ENCODE data around the gene SLC6A11. TPM values are rescaled to one million over a fixed set of nuclear protein-coding genes. Genes with fewer than 3 reads are reported as not detected.

The SLC6A11 gene
- polyA plus RNA-seq, 1 experiment, result not detected

DNA sequence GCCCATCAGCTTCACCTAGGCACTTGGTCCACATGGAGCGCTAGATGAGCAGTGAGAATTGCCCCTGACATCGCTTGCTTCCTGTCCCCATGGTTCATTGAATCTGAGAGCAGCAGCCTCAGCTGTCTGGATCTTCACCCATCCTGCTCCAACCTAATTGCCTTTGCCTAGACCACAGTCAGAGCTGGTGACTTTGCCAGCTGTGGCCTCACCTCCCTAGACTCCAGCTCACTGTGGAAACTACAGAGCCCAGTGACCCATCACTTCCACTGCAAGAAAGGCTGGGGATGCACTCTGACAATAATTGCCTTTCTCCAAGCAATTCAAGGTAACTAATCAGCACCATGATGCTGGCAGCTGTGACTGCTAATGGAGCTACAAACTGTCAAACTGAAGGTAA is 145.9 kb downstream of the SLC6A11 start:
- Histone ChIP-seq H3K27me3 (ENCODE audit: control insufficient read depth, insufficient read depth, low read length) (peaks cover 7% of the 10 kb centered on the region), H3K36me3 (ENCODE audit: control insufficient read depth, insufficient read depth, low read length) (no peaks in the 10 kb centered on the region), H3K4me3 (ENCODE audit: low read depth, low read length) (no peak overlapping the region)
- TF ChIP-seq, protein P1, sequence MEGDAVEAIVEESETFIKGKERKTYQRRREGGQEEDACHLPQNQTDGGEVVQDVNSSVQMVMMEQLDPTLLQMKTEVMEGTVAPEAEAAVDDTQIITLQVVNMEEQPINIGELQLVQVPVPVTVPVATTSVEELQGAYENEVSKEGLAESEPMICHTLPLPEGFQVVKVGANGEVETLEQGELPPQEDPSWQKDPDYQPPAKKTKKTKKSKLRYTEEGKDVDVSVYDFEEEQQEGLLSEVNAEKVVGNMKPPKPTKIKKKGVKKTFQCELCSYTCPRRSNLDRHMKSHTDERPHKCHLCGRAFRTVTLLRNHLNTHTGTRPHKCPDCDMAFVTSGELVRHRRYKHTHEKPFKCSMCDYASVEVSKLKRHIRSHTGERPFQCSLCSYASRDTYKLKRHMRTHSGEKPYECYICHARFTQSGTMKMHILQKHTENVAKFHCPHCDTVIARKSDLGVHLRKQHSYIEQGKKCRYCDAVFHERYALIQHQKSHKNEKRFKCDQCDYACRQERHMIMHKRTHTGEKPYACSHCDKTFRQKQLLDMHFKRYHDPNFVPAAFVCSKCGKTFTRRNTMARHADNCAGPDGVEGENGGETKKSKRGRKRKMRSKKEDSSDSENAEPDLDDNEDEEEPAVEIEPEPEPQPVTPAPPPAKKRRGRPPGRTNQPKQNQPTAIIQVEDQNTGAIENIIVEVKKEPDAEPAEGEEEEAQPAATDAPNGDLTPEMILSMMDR (IDR thresholded peaks at IDR 0.05; ENCODE audit: insufficient read depth, low read depth, low read length), result no peak
- POLR2A ChIA-PET, result no interaction called here
- CTCF ChIA-PET, result no interaction called here
- DNase-seq (ENCODE audit: low read depth), result no peak

DNA sequence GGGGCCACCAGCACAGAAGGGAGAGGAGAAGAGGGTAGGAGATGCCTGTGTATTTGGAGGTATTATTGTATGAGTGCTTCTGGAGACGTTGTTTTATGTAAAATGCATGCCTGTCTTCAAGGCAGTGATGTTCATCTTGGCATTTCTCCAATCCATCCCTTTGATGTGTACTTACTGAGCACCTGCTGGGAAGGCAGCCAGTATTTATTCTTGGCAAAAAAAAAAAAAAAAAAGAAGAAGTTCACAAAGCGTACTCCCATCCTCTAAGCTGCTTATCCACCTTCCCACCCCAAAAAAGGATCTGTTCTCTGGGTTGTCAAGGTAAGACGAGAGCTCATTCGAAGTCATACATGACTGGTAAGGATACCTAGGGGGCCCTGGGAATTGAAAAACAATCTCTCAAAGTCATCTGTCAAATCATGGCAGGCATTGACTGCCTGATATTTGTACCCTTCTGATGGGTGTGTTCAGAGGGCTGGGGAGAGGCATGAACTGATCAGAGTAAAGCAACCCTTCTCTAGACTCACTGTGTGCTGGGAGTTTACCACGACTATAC is 146.5 kb downstream of the SLC6A11 start:
- POLR2A ChIA-PET, result no interaction called here
- no peaks in the 10 kb centered on the region for H3K36me3 ChIP-seq (ENCODE audit: control insufficient read depth, insufficient read depth, low read length)
- no peak overlapping the region for H3K4me3 ChIP-seq (ENCODE audit: low read depth, low read length)
- TF ChIP-seq, protein P1 (IDR thresholded peaks at IDR 0.05; ENCODE audit: insufficient read depth, low read depth, low read length), result no peak
- peaks cover 2% of the 10 kb centered on the region for H3K27me3 ChIP-seq (ENCODE audit: control insufficient read depth, insufficient read depth, low read length)
- CTCF ChIA-PET, result interaction anchor here (1.0 kb wide), 1 partner anchor 98 kb away, joined by 6 read pairs; no protein-coding TSS in a partner anchor
- no peak for DNase-seq (ENCODE audit: low read depth)

DNA sequence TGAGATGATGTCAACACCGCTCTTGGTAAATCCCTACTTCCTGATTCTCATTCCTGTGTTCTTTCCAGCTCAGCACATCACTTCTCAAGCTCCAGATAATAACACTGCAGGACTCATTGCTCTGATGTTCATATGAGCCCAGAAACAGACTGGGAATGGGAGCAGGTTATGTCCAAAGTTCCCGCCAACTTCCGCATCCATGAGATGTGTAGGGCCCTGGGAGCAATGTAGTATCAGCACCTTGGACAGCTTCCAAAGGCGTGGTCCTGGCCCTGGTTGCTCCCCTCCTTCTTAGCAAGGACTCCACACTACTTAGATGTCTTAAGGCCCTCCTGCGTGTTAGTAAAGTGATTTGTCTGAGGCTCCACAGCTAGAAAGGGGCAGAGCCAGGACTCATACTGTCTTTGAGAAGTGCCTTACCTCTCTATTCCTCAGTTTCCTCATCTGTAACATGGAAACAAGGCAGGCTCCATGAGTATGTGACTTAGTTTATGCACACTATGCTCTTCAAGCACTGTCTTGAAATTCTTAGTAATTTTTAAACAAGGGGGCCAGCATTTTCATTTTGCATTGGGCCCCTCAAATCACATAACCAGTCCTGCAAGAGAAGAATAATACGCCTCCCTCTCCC is 148.6 kb downstream of the SLC6A11 start:
- H3K4me3 ChIP-seq (ENCODE audit: low read depth, low read length), result no peak overlapping the region
- ChIA-PET POLR2A (no interaction called here), CTCF (interaction anchor here (0.7 to 1.7 kb wide), 4 partner anchors 14 to 20 kb away, joined by 3 to 5 read pairs (median 4); no protein-coding TSS in a partner anchor)
- H3K36me3 ChIP-seq (ENCODE audit: control insufficient read depth, insufficient read depth, low read length), result no peaks in the 10 kb centered on the region
- TF ChIP-seq, protein P1 (IDR thresholded peaks at IDR 0.05; ENCODE audit: insufficient read depth, low read depth, low read length), result no peak
- no peaks in the 10 kb centered on the region; the same call in 1 of the 2 replicates for H3K27me3 ChIP-seq (ENCODE audit: control insufficient read depth, insufficient read depth, low read length)
- no peak for DNase-seq (ENCODE audit: low read depth)

DNA sequence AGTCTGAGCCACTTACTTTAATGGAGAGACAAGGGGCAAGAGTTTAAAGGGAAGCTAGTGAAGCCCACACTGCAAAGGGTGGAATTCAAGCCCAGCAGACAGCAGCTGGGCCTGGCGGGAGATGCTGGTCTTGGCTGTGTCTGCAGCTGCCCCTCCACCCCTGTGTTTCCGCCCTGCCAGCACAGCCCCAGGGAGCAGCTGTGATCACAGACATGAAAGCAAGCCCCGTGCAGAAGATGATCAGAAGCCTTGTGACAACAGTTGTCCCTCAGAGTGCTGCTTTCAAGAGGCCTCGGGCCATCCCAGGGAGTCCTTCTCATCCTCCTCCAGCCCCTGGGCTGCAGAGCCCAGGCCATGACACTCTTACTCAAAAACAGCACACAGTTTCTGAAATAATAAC is 152.4 kb downstream of the SLC6A11 start:
- ChIA-PET POLR2A (no interaction called here), CTCF (interaction anchor here (2.2 kb wide), 1 partner anchor 14 kb away, joined by 7 read pairs; no protein-coding TSS in a partner anchor)
- TF ChIP-seq, protein P1 (IDR thresholded peaks at IDR 0.05; ENCODE audit: insufficient read depth, low read depth, low read length), result no peak
- Histone ChIP-seq H3K27me3 (ENCODE audit: control insufficient read depth, insufficient read depth, low read length) (no peaks in the 10 kb centered on the region; the same call in 1 of the 2 replicates), H3K36me3 (ENCODE audit: control insufficient read depth, insufficient read depth, low read length) (no peaks in the 10 kb centered on the region), H3K4me3 (ENCODE audit: low read depth, low read length) (no peak overlapping the region)
- DNase-seq (ENCODE audit: low read depth), result no peak

DNA sequence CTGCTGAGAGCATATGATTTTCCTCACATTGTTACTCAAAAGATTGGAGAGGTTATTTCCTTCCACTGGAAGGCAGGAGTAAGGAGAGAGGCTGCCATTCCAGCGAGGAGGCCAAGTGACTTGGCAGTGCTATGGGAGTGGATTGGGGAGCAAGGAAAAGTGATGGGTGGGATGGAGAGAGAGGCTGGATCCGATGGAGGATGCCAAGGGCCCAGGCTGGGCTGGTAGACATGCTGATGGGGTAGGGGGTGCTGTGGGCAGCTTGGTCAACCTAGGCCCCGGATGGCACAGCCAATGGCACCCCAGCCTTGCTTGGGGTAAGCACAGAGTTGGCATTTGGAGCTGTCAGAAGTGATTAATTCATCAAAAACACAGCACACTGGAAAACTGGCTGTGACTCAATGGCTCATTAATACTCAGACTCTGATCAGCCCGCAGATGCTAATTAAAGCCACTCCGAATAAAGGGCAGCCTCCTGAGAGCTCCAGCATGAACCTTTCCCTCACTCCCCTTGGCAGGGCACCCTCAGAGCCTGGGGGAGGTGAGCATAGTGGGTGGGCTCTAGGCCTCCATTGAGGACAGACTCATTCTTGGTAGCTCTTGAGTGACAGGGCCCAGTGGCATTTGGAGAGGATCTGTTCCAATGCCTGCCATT is 154.4 kb downstream of the SLC6A11 start:
- Histone ChIP-seq H3K27me3 (ENCODE audit: control insufficient read depth, insufficient read depth, low read length) (no peaks in the 10 kb centered on the region; the same call in 1 of the 2 replicates), H3K36me3 (ENCODE audit: control insufficient read depth, insufficient read depth, low read length) (no peaks in the 10 kb centered on the region), H3K4me3 (ENCODE audit: low read depth, low read length) (no peak overlapping the region)
- POLR2A ChIA-PET, result no interaction called here
- TF ChIP-seq, protein P1 (IDR thresholded peaks at IDR 0.05; ENCODE audit: insufficient read depth, low read depth, low read length), result no peak
- CTCF ChIA-PET, result interaction anchor here (1.1 to 2.2 kb wide), 2 partner anchors 12 to 26 kb away, joined by 3 to 7 read pairs; no protein-coding TSS in a partner anchor
- no peak for DNase-seq (ENCODE audit: low read depth)

Data from BJ (cell line).